ENCODE results near the gene RRAGD.

The RRAGD gene

GRCh38 chr6:89360415-89360999, 51.6 kb downstream of the RRAGD start:
- no peak overlapping the region for H3K4me3 ChIP-seq (ENCODE audit: low read depth, low read length)
- DNase-seq (ENCODE audit: low read depth), result peak; percentile 45
- no peak for TF ChIP-seq CTCF (IDR thresholded peaks at IDR 0.05; ENCODE audit: low read depth, low read length, missing control alignments)
- in situ Hi-C loops (cut with HindIII; ENCODE audit: low sequenced_read_pairs), result loop anchor here (10.0 kb wide), 1 partner anchor 274 kb away; the partner anchor contains the start of gene LYRM2

- no peak overlapping the region for H3K4me3 ChIP-seq (ENCODE audit: low read depth, low read length)
- TF ChIP-seq CTCF (IDR thresholded peaks at IDR 0.05; ENCODE audit: low read depth, low read length, missing control alignments), result no peak
- no peak for DNase-seq (ENCODE audit: low read depth)
- in situ Hi-C loops (cut with HindIII; ENCODE audit: low sequenced_read_pairs), result no loop called here
Measured at GRCh38 chr6:89359561-89359960, 52.5 kb downstream of the RRAGD start.

- DNase-seq (ENCODE audit: low read depth), result no peak
- in situ Hi-C loops (cut with HindIII; ENCODE audit: low sequenced_read_pairs), result no loop called here
- no peak for TF ChIP-seq CTCF (IDR thresholded peaks at IDR 0.05; ENCODE audit: low read depth, low read length, missing control alignments)
- H3K4me3 ChIP-seq (ENCODE audit: low read depth, low read length), result no peak overlapping the region
Measured at GRCh38 chr6:89357390-89357789, 54.7 kb downstream of the RRAGD start.

GRCh38 chr6:89356642-89357170, 55.4 kb downstream of the RRAGD start:
- no peak overlapping the region for H3K4me3 ChIP-seq (ENCODE audit: low read depth, low read length)
- DNase-seq (ENCODE audit: low read depth), result no peak
- in situ Hi-C loops (cut with HindIII; ENCODE audit: low sequenced_read_pairs), result no loop called here
- no peak for TF ChIP-seq CTCF (IDR thresholded peaks at IDR 0.05; ENCODE audit: low read depth, low read length, missing control alignments)

GRCh38 chr6:89355511-89356194, 56.4 kb downstream of the RRAGD start:
- in situ Hi-C loops (cut with HindIII; ENCODE audit: low sequenced_read_pairs), result no loop called here
- DNase-seq (ENCODE audit: low read depth), result no peak
- H3K4me3 ChIP-seq (ENCODE audit: low read depth, low read length), result no peak overlapping the region
- no peak for TF ChIP-seq CTCF (IDR thresholded peaks at IDR 0.05; ENCODE audit: low read depth, low read length, missing control alignments)

- in situ Hi-C loops (cut with HindIII; ENCODE audit: low sequenced_read_pairs), result no loop called here
Measured at GRCh38 chr6:89353702-89354392, 58.2 kb downstream of the RRAGD start.

More at GRCh38 chr6:89353702-89354392, 58.2 kb downstream of the RRAGD start:
- no peak for DNase-seq (ENCODE audit: low read depth)
- no peak for TF ChIP-seq CTCF (IDR thresholded peaks at IDR 0.05; ENCODE audit: low read depth, low read length, missing control alignments)
- no peak overlapping the region for H3K4me3 ChIP-seq (ENCODE audit: low read depth, low read length)
